Neutrophil (primary cell): ENCODE data around the gene FRRS1L.

Source experiments
- H3K27ac ChIP-seq: fragments of 200-600 bp; sonication (generic); 2 replicates; pipeline ENCODE4 v1.5.1; 2016; ENCODE audit warnings: mild to moderate bottlenecking, moderate library complexity
- H3K27me3 ChIP-seq: fragments of 200-600 bp; sonication (generic); 2 replicates; pipeline ENCODE4 v1.6.0; 2016; ENCODE audit warnings: mild to moderate bottlenecking
- H3K36me3 ChIP-seq: fragments of 200-600 bp; sonication (generic); 2 replicates; pipeline ENCODE4 v1.5.1; 2017
- H3K4me1 ChIP-seq, 2 experiments: fragments of 200-600 bp in 1 of 2; sonication (generic) in 1 of 2; 1 replicate in 1 of 2; 2 replicates in 1 of 2; pipeline versions ENCODE4 v1.5.1 to v1.6.1; 2013 to 2016; ENCODE audit warnings: low read depth in 1 of 2, low read length in 1 of 2, mild to moderate bottlenecking in 1 of 2, moderate library complexity in 1 of 2; ENCODE audit not compliant: control insufficient read depth in 1 of 2, insufficient read depth in 1 of 2
- H3K4me3 ChIP-seq, 2 experiments: fragments of 200-600 bp in 1 of 2; sonication (generic) in 1 of 2; 1 replicate in 1 of 2; 2 replicates in 1 of 2; pipeline ENCODE4 v1.5.1; 2013 to 2016; ENCODE audit warnings: low read depth in 1 of 2, low read length in 1 of 2, mild to moderate bottlenecking in 1 of 2, moderate library complexity in 1 of 2
- H3K9me3 ChIP-seq: fragments of 200-600 bp; sonication (generic); 2 replicates; pipeline ENCODE4 v1.5.1; 2016
- CTCF ChIP-seq: fragments of 200-600 bp; sonication (generic); IDR thresholded peaks from 2 replicates; pipeline ENCODE4 v1.5.1; 2016; ENCODE audit warnings: antibody characterized with exemption

FRRS1L gene

GRCh38 chr9:109141375-109141774, 25.7 kb downstream of the FRRS1L start:
- H3K9me3 ChIP-seq = no peaks in the 10 kb centered on the region
- H3K36me3 ChIP-seq = no peaks in the 10 kb centered on the region
- no peak overlapping the region for H3K4me3 ChIP-seq
- no peak overlapping the region for H3K27ac ChIP-seq
- peaks cover 9% of the 10 kb centered on the region for H3K27me3 ChIP-seq
- TF ChIP-seq CTCF = no peak
- no peaks in the 10 kb centered on the region for H3K4me1 ChIP-seq

GRCh38 chr9:109139851-109140250, 27.2 kb downstream of the FRRS1L start:
- Histone ChIP-seq H3K36me3 (no peaks in the 10 kb centered on the region), H3K4me3 (no peak overlapping the region), H3K4me1 (no peaks in the 10 kb centered on the region), H3K27ac (no peak overlapping the region), H3K27me3 (no peaks in the 10 kb centered on the region), H3K9me3 (no peaks in the 10 kb centered on the region)
- TF ChIP-seq CTCF = no peak

GRCh38 chr9:109138421-109138820, 28.6 kb downstream of the FRRS1L start:
- TF ChIP-seq CTCF = no peak
- Histone ChIP-seq H3K4me1 (no peaks in the 10 kb centered on the region), H3K27ac (no peak overlapping the region), H3K4me3 (no peak overlapping the region), H3K27me3 (no peaks in the 10 kb centered on the region), H3K36me3 (no peaks in the 10 kb centered on the region), H3K9me3 (no peaks in the 10 kb centered on the region)

GRCh38 chr9:109134167-109134578, 32.9 kb downstream of the FRRS1L start:
- no peak overlapping the region for H3K4me3 ChIP-seq
- TF ChIP-seq CTCF = no peak
- no peaks in the 10 kb centered on the region for H3K27me3 ChIP-seq
- no peaks in the 10 kb centered on the region for H3K36me3 ChIP-seq
- H3K4me1 ChIP-seq = no peaks in the 10 kb centered on the region
- H3K27ac ChIP-seq = no peak overlapping the region
- no peaks in the 10 kb centered on the region for H3K9me3 ChIP-seq

- no peak for TF ChIP-seq CTCF
- no peaks in the 10 kb centered on the region for H3K9me3 ChIP-seq
Observed at GRCh38 chr9:109133533-109133932, 33.5 kb downstream of the FRRS1L start.

GRCh38 chr9:109132567-109133021, 34.5 kb downstream of the FRRS1L start:
- no peak for TF ChIP-seq CTCF

More at GRCh38 chr9:109133533-109133932, 33.5 kb downstream of the FRRS1L start:
- Histone ChIP-seq H3K4me3 (no peak overlapping the region), H3K4me1 (no peaks in the 10 kb centered on the region), H3K27ac (no peak overlapping the region), H3K27me3 (no peaks in the 10 kb centered on the region), H3K36me3 (no peaks in the 10 kb centered on the region)

More at GRCh38 chr9:109132567-109133021, 34.5 kb downstream of the FRRS1L start:
- Histone ChIP-seq H3K27me3 (no peaks in the 10 kb centered on the region), H3K4me3 (no peak overlapping the region), H3K4me1 (no peaks in the 10 kb centered on the region), H3K9me3 (no peaks in the 10 kb centered on the region), H3K27ac (no peak overlapping the region), H3K36me3 (no peaks in the 10 kb centered on the region)
